Kidney (tissue), 14 donors: ENCODE data around the gene BANF2. TPM values are rescaled to one million over a fixed set of nuclear protein-coding genes. Genes with fewer than 3 reads are reported as not detected.
A peak's percentile ranks its signal among the peaks of the same experiment; 100 is the strongest.

Source experiments
- DNase-seq, 5 donors: peaks; one replicate each; pipeline ENCODE4 v3.0.0-alpha.2; 2013 to 2020
- FAIRE-seq: peaks from 2 replicates; lab custom pipeline; 2012; peaks lifted over from hg19 to GRCh38; lab: Jason Lieb, UNC
- H3K27ac ChIP-seq, 2 donors: one replicate each; pipeline ENCODE4 v1.7.0; 2013; ENCODE audit warnings: low read depth in 2 of 2, low read length in 2 of 2, inconsistent platforms in 1 of 2
- H3K27me3 ChIP-seq: one replicate; pipeline ENCODE4 v1.7.1; 2013; ENCODE audit warnings: low read length, inconsistent platforms; ENCODE audit not compliant: control insufficient read depth, insufficient read depth
- H3K36me3 ChIP-seq, 3 donors: one replicate each; pipeline versions ENCODE4 v1.7.0 to v1.7.1; 2013; ENCODE audit warnings: low read length in 3 of 3, control low read depth in 1 of 3, inconsistent platforms in 1 of 3; ENCODE audit not compliant: insufficient read depth in 3 of 3, control insufficient read depth in 2 of 3
- H3K4me1 ChIP-seq, 3 donors: one replicate each; pipeline versions ENCODE4 v1.7.0 to v1.7.1; 2013; ENCODE audit warnings: low read length in 3 of 3, inconsistent platforms in 1 of 3, low read depth in 1 of 3; ENCODE audit not compliant: control insufficient read depth in 2 of 3, insufficient read depth in 2 of 3
- H3K4me3 ChIP-seq, 3 donors: one replicate each; pipeline versions ENCODE4 v1.7.0 to v1.8.1; 2013; ENCODE audit warnings: low read length in 3 of 3, control low read depth in 1 of 3, inconsistent platforms in 1 of 3
- H3K9ac ChIP-seq, 3 donors: one replicate each; pipeline versions ENCODE4 v1.7.0 to v1.7.1; 2013; ENCODE audit warnings: low read length in 3 of 3, control low read depth in 1 of 3, inconsistent platforms in 1 of 3
- H3K9me3 ChIP-seq, 3 donors: one replicate each; pipeline versions ENCODE4 v1.7.0 to v1.7.1; 2013; ENCODE audit warnings: low read length in 3 of 3, control low read depth in 1 of 3, inconsistent platforms in 1 of 3; ENCODE audit not compliant: control insufficient read depth in 2 of 3, insufficient read depth in 1 of 3
- CTCF ChIP-seq: IDR thresholded peaks from 3 replicates; pipeline ENCODE4 v1.5.1; 2012; ENCODE audit warnings: mild to moderate bottlenecking, moderate library complexity, borderline replicate concordance; ENCODE audit not compliant: insufficient read depth; ENCODE audit errors: extremely low read depth
- intact Hi-C: fragments of 100-400 bp; cut with DNase I; formaldehyde crosslinking; loops from one replicate; pipeline ENCODE4 v1.11.1; 2022
- polyA plus RNA-seq: library from polyadenylated mRNA; stranded (reverse); fragments of 350-450 nt; fragmentation: Illumina TruSeq; extraction: RNeasy Lipid Tissue Mini Kit (QIAGEN cat#74804); gene quantifications from one replicate; pipeline ENCODE4 v1.2.3, GENCODE V29; 2014; ENCODE audit warnings: low read depth, low replicate concordance; ENCODE audit not compliant: insufficient read depth
- total RNA-seq: library from RNA; stranded (reverse); fragmentation: NEBNext Ultra II Directional; extraction: Animal tissue kit (Norgen Biotek cat#: 25700); gene quantifications from one replicate; pipeline ENCODE4 v1.2.1, GENCODE V29; 2021
- donor health status: control.
- donor health status: control.
- donor health status: control.
- donor health status: control.
- donor health status: control.
- donor health status: DM: yes; HTN: yes; CAD: no.
- donor health status: Normal renal cell carcinoma (clear cell type).

BANF2 gene
- total and polyA plus RNA-seq, 2 donors from 2014 or later = not detected

- Histone ChIP-seq H3K36me3 (peaks cover 5 to 10% (median 7%) of the 10 kb centered on the region in 3 donors), H3K9ac (no peak overlapping the region), H3K4me1 (peaks cover 0 to 15% (median 14%) of the 10 kb centered on the region in 3 donors), H3K4me3 (no peak overlapping the region), H3K27me3 (no peaks in the 10 kb centered on the region), H3K27ac (no peak overlapping the region), H3K9me3 (no peaks in the 10 kb centered on the region)
- intact Hi-C loops = no loop called here
- FAIRE-seq (no peak), DNase-seq (peak in 3 of 5 donors; percentile 70 to 86 (median 80))
- peak; percentile 38 for TF ChIP-seq CTCF
Measured at GRCh38 chr20:17654649-17655285, 45.0 kb upstream of the BANF2 start.

GRCh38 chr20:17655286-17655651 lies 44.5 kb upstream of the BANF2 start:
- Histone ChIP-seq H3K4me1 (peaks cover 0 to 15% (median 11%) of the 10 kb centered on the region in 3 donors), H3K27me3 (no peaks in the 10 kb centered on the region), H3K9ac (no peak overlapping the region), H3K27ac (no peak overlapping the region), H3K36me3 (peaks cover 7 to 10% (median 10%) of the 10 kb centered on the region in 3 donors), H3K4me3 (no peak overlapping the region), H3K9me3 (no peaks in the 10 kb centered on the region)
- no peak for FAIRE-seq
- DNase-seq = no peak
- TF ChIP-seq CTCF = no peak
- intact Hi-C loops = no loop called here

GRCh38 chr20:17655865-17656479 lies 43.8 kb upstream of the BANF2 start:
- H3K4me1 ChIP-seq = peaks cover 0 to 13% (median 12%) of the 10 kb centered on the region in 3 donors
- H3K4me3 ChIP-seq = no peak overlapping the region
- H3K27me3 ChIP-seq = no peaks in the 10 kb centered on the region
- DNase-seq (no peak), FAIRE-seq (no peak)
- H3K36me3 ChIP-seq = peaks cover 7 to 16% (median 8%) of the 10 kb centered on the region in 3 donors
- intact Hi-C loops = no loop called here
- H3K27ac ChIP-seq = no peak overlapping the region
- H3K9me3 ChIP-seq = no peaks in the 10 kb centered on the region
- no peak for TF ChIP-seq CTCF
- no peak overlapping the region for H3K9ac ChIP-seq
